HFF-Myc (cell line): ENCODE data around the gene PEX5L.
"Not testable (repeated sequence)": the region's sequence is repeated elsewhere in the genome, so short reads cannot be mapped to it uniquely, and the experiment has no call there.

Experiments
- DNase-seq: peaks from one replicate; pipeline ENCODE4 v3.0.0-alpha.2; 2011; ENCODE audit warnings: low read depth; ENCODE audit errors: extremely low read depth
- H3K4me3 ChIP-seq: replicated peaks from 2 replicates; pipeline ENCODE4 v1.5.1; 2011; ENCODE audit warnings: low read depth, mild to moderate bottlenecking, control low read depth, low read length
- TF ChIP-seq, protein P1 (sequence below): IDR thresholded peaks from 2 replicates; pipeline ENCODE4 v1.5.1; 2012; ENCODE audit warnings: mild to moderate bottlenecking, low read depth, low read length, control low read depth; ENCODE audit errors: missing control alignments

PEX5L gene

DNA sequence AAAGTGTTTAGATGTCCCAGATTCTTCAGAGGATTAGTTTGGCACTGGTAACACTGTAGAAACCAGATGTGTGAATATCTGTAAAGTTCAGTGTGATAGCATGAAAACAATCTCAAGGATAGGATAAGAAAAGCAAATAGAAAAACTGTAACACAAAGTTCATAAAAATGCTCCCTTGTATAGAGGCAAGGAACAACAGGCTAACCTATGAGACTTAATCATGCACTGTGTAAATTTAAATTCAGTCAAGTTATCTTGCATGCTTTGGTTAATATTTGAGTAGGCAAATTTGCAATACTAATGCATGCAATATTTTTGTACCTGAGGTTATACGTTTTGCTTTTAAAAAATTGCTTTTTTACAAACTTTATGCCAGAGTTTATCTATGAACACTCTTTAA lies 239.5 kb downstream of the PEX5L start:
- TF ChIP-seq, protein P1, sequence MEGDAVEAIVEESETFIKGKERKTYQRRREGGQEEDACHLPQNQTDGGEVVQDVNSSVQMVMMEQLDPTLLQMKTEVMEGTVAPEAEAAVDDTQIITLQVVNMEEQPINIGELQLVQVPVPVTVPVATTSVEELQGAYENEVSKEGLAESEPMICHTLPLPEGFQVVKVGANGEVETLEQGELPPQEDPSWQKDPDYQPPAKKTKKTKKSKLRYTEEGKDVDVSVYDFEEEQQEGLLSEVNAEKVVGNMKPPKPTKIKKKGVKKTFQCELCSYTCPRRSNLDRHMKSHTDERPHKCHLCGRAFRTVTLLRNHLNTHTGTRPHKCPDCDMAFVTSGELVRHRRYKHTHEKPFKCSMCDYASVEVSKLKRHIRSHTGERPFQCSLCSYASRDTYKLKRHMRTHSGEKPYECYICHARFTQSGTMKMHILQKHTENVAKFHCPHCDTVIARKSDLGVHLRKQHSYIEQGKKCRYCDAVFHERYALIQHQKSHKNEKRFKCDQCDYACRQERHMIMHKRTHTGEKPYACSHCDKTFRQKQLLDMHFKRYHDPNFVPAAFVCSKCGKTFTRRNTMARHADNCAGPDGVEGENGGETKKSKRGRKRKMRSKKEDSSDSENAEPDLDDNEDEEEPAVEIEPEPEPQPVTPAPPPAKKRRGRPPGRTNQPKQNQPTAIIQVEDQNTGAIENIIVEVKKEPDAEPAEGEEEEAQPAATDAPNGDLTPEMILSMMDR: no peak
- H3K4me3 ChIP-seq: no peak overlapping the region
- no peak for DNase-seq

DNA sequence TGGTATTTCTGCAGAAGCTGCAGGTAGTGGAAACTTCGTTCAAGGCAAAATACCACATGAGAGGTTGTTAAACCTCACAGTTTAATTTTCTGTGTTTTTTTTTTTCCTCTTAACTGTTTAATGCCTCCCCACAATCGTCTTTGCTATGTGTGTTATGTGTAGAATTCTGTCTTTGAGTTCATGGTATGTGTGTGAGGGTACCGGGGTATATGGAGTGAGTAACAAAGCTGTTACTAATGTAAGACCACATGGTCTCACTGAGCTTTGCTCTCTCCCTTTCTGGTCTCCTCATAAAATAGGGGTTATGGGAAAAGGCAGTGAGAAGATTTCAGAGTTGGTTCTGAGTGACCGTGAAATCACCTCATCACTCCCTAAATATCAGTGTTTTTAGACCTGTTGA lies 240.3 kb downstream of the PEX5L start:
- DNase-seq: no peak
- TF ChIP-seq, protein P1: no peak
- no peak overlapping the region for H3K4me3 ChIP-seq

DNA sequence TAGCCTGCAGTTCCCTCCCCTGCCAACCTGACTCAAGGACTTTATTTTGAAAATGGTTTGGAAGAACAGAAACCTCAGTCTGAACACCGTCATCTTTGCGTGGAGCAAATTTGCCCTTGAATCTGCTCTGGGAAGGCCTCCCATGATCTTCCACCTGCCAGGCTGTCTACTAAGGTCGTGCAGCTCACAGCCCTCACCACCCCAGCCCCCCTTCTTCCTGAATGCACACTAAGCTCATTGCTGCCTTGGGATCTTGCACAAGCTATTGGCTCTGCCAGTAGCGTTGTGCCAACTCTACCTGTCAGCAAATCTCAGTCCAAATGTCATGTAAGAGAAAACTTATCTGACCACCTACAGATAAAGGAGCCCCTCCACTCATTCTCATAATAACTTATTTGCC lies 242.4 kb downstream of the PEX5L start:
- TF ChIP-seq, protein P1: no peak

DNA sequence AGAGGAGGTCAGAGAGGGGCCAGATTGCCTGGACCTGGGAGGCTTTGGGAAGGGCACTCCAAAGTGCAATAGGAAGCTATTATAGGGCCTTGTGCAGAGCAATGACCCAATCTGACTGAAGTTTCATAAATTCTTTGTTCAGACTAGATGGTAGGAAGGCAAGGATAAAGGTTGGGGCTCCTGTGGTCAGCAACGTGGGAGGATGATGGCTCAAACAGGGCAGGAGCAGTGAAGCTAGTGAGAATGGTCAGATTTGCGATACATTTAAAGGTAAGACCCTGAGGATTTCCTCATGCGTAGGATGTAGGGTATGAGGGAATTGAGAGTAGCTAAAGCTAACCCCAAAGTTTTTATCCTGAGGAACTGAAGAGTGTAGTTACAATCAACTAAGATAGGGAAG lies 244.9 kb downstream of the PEX5L start:
- TF ChIP-seq, protein P1: no peak
- DNase-seq: no peak
- no peak overlapping the region for H3K4me3 ChIP-seq

More for the DNA sequence above, 242.4 kb downstream of the PEX5L start:
- DNase-seq: no peak
- H3K4me3 ChIP-seq: no peak overlapping the region

DNA sequence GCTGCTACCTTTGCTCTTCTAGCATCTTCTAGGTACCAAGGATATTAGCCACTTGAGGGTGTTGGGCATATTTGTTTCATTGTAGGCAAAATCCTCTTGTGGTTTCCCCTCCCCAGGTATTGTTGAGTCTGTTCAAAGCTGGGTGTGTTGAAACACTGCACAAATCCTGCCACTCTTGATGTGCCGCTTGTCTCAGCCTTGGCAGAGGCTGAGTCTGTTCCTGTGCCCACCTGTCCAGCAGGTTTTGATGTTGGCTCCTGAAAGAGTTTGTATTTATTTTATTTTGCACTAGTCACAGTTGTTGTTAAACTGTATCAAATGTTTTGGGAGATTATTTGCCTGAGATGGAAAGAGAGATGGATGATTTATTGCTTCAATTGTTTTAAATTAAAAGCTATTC lies 247.7 kb downstream of the PEX5L start:
- TF ChIP-seq, protein P1: no peak
- no peak for DNase-seq
- no peak overlapping the region for H3K4me3 ChIP-seq

DNA sequence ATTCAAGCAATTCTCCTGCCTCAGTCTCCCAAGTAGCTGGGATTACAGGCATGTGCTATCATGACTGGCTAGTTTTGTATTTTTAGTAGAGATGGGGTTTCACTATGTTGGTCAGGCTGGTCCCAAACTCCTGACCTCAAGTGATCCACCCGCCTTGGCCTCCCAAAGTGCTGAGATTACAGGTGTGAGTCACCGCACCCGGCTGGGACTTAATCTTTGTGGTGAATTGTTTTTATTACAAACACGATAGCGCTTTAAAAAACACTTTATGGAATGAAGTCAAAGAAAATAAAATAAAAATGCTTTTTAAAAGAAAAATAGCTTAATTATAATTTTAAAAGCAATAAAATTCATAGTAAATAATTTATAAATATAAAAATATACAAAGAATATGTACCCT lies 253.9 kb downstream of the PEX5L start:
- H3K4me3 ChIP-seq, DNase-seq: not testable (repeated sequence)

DNA sequence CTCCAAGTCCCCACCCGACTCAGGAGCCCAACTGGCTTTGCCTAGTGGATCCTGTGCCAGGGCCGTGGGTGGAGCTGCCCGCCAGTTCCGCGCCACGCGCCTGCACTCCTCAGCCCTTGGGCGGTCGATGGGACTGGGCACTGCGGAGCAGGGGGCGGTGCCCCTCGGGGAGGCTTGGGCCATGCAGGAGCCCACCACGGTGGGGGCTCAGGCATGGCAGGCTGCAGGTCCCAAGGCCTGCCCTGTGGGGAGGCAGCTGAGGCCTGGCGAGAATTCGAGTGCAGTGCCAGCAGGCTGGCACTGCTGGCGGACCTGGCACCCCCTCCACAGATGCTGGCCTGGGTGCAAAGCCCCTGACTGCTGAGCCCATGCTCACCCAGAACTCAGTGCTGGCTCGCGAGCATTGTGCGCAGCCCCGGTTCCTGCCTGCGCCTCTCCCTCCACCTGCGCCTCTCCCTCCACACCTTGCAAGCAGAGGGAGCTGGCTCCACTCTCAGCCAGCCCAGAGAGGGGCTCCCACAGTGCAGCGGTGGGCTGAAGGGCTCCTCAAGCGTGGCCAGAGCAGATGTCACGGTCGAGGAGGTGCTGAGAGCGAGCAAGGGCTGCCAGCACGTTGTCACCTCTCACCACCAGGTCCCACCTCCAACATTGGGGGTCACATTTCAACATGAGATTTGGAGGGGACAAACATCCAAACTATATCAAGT lies 261.2 kb downstream of the PEX5L start:
- no peak for DNase-seq
- TF ChIP-seq, protein P1: no peak
- no peak overlapping the region for H3K4me3 ChIP-seq
